IMR-90 (cell line): ENCODE data around the gene B4GALNT3. TPM values are rescaled to one million over a fixed set of nuclear protein-coding genes. Genes with fewer than 3 reads are reported as not detected.

Experiments
- ATAC-seq: fragments of 200-7000 bp; cut with Tn5 transposase; 2 replicates; pipeline ENCODE4 v1.9.1; 2020; ENCODE audit warnings: low read depth, mild to moderate bottlenecking, moderate library complexity
- BruUV-seq: library from RNA; stranded (reverse); fragments of 400-500 nt; replicated peaks from 2 replicates; lab custom pipeline; 2021; lab: Mats Ljungman, UMichigan
- CTCF ChIA-PET: fragments of 300-600 bp; formaldehyde crosslinking; extraction: SDS; loops from one replicate; lab custom pipeline; 2021; ENCODE audit warnings: antibody characterized with exemption; lab: Yijun Ruan, JAX
- POLR2A ChIA-PET: fragments of 300-600 bp; sonication (Branson Sonifier 250); formaldehyde crosslinking; loops from one replicate; lab custom pipeline; 2022; ENCODE audit warnings: antibody characterized with exemption; ENCODE audit not compliant: unreplicated experiment; lab: Charles Lee
- DNase-seq: peaks from one replicate; pipeline ENCODE4 v3.0.0; 2013
- H2AFZ ChIP-seq: replicated peaks from 2 replicates; pipeline ENCODE3; 2013; ENCODE audit warnings: low read length, mild to moderate bottlenecking; ENCODE audit not compliant: poor library complexity
- H2AK5ac ChIP-seq: 2 replicates; pipeline ENCODE4 v1.6.1; 2013; ENCODE audit warnings: low read depth, low read length, inconsistent platforms
- H2AK9ac ChIP-seq: replicated peaks from 2 replicates; pipeline ENCODE3; 2013; ENCODE audit warnings: mild to moderate bottlenecking, low read depth, low read length, moderate library complexity; ENCODE audit not compliant: poor library complexity
- H2BK120ac ChIP-seq: 2 replicates; pipeline ENCODE4 v1.6.1; 2013; ENCODE audit warnings: low read depth, low read length, inconsistent platforms
- H2BK15ac ChIP-seq: 3 replicates; pipeline ENCODE4 v1.6.1; 2013; ENCODE audit warnings: low read depth, low read length, inconsistent platforms
- H2BK20ac ChIP-seq: 2 replicates; pipeline ENCODE4 v1.6.1; 2013; ENCODE audit warnings: low read depth, mild to moderate bottlenecking, inconsistent platforms, low read length, moderate library complexity
- H2BK5ac ChIP-seq: 2 replicates; pipeline ENCODE4 v1.6.1; 2013; ENCODE audit warnings: mild to moderate bottlenecking, low read depth, low read length, inconsistent platforms; ENCODE audit not compliant: poor library complexity, severe bottlenecking
- H3K14ac ChIP-seq: replicated peaks from 2 replicates; pipeline ENCODE4 v1.6.1; 2013; ENCODE audit warnings: low read depth, low read length, inconsistent platforms
- H3K18ac ChIP-seq: 2 replicates; pipeline ENCODE4 v1.6.1; 2013; ENCODE audit warnings: low read depth, low read length, control low read depth
- H3K23ac ChIP-seq: 2 replicates; pipeline ENCODE4 v1.6.1; 2013; ENCODE audit warnings: low read depth, low read length, inconsistent platforms
- H3K27ac ChIP-seq: 2 replicates; pipeline ENCODE4 v1.5.1; 2013; ENCODE audit warnings: mild to moderate bottlenecking, control low read depth, low read length; ENCODE audit not compliant: insufficient read depth
- H3K27me3 ChIP-seq: 2 replicates; pipeline ENCODE4 v1.6.1; 2013; ENCODE audit warnings: low read length; ENCODE audit not compliant: control insufficient read depth, insufficient read depth
- H3K36me3 ChIP-seq: 2 replicates; pipeline ENCODE4 v1.6.1; 2013; ENCODE audit warnings: low read length, mixed read lengths; ENCODE audit not compliant: control insufficient read depth, insufficient read depth
- H3K4ac ChIP-seq: 2 replicates; pipeline ENCODE4 v1.6.1; 2013; ENCODE audit warnings: low read depth, low read length, inconsistent platforms
- H3K4me1 ChIP-seq: 2 replicates; pipeline ENCODE4 v1.6.1; 2013; ENCODE audit warnings: low read length, mixed read lengths; ENCODE audit not compliant: control insufficient read depth, insufficient read depth
- H3K4me2 ChIP-seq: 2 replicates; pipeline ENCODE4 v1.6.1; 2013; ENCODE audit warnings: low read depth, mild to moderate bottlenecking, control low read depth, low read length, moderate library complexity
- H3K4me3 ChIP-seq: 2 replicates; pipeline ENCODE4 v1.5.1; 2013; ENCODE audit warnings: low read depth, mild to moderate bottlenecking, control low read depth, low read length, moderate library complexity; ENCODE audit not compliant: insufficient read depth
- H3K56ac ChIP-seq: 2 replicates; pipeline ENCODE4 v1.6.1; 2013; ENCODE audit warnings: low read length, inconsistent platforms; ENCODE audit not compliant: insufficient read depth; ENCODE audit errors: extremely low read depth
- H3K79me1 ChIP-seq, 2 experiments: 2 replicates each; pipeline ENCODE4 v1.6.1; 2013; ENCODE audit warnings: low read length in 2 of 2, inconsistent platforms in 1 of 2, low read depth in 1 of 2
- H3K9ac ChIP-seq: 2 replicates; pipeline ENCODE4 v1.6.1; 2013; ENCODE audit warnings: low read depth, low read length, control low read depth
- H3K9me1 ChIP-seq: 2 replicates; pipeline ENCODE4 v1.6.1; 2013; ENCODE audit warnings: low read length, inconsistent platforms; ENCODE audit not compliant: insufficient read depth
- H3K9me3 ChIP-seq: 2 replicates; pipeline ENCODE4 v1.6.1; 2013; ENCODE audit warnings: low read length; ENCODE audit not compliant: control insufficient read depth, insufficient read depth
- H4K20me1 ChIP-seq: 2 replicates; pipeline ENCODE4 v1.6.1; 2013; ENCODE audit warnings: low read length, inconsistent platforms; ENCODE audit not compliant: insufficient read depth
- H4K5ac ChIP-seq: 2 replicates; pipeline ENCODE4 v1.6.1; 2013; ENCODE audit warnings: mild to moderate bottlenecking, low read depth, low read length, control low read depth
- H4K8ac ChIP-seq, 2 experiments: 2 replicates each; pipeline ENCODE4 v1.6.1; 2013; ENCODE audit warnings: low read depth in 2 of 2, low read length in 2 of 2, control low read depth in 1 of 2, inconsistent platforms in 1 of 2
- H4K91ac ChIP-seq: 2 replicates; pipeline ENCODE4 v1.6.1; 2013; ENCODE audit warnings: low read depth, low read length, inconsistent platforms; ENCODE audit not compliant: insufficient read depth
- CHD1 ChIP-seq: IDR thresholded peaks from 2 replicates; pipeline ENCODE4 v1.6.1; 2012; ENCODE audit warnings: low read depth, low read length, improper control_type of control experiment
- FOS ChIP-seq: fragments of 150-350 bp; IDR thresholded peaks from 2 replicates; pipeline ENCODE4 v1.6.1; 2016; ENCODE audit warnings: low read depth, low read length
- MAFK ChIP-seq: IDR thresholded peaks from 2 replicates; pipeline ENCODE4 v1.6.1; 2012; ENCODE audit warnings: low read depth, low read length, improper control_type of control experiment
- MAZ ChIP-seq: IDR thresholded peaks from 2 replicates; pipeline ENCODE4 v1.6.1; 2012; ENCODE audit warnings: low read depth, mild to moderate bottlenecking, low read length, improper control_type of control experiment, moderate library complexity, borderline replicate concordance
- MXI1 ChIP-seq: IDR thresholded peaks from 2 replicates; pipeline ENCODE4 v1.6.1; 2012; ENCODE audit warnings: low read depth, mild to moderate bottlenecking, low read length, moderate library complexity, borderline replicate concordance
- NFE2L2 ChIP-seq: fragments of 150-350 bp; IDR thresholded peaks from 2 replicates; pipeline ENCODE4 v1.6.1; 2016; ENCODE audit warnings: low read depth, mild to moderate bottlenecking, low read length
- POLR2A ChIP-seq: IDR thresholded peaks from 2 replicates; pipeline ENCODE4 v1.6.1; 2012; ENCODE audit warnings: mild to moderate bottlenecking, low read depth, low read length
- RAD21 ChIP-seq: IDR thresholded peaks from 2 replicates; pipeline ENCODE4 v1.6.1; 2012; ENCODE audit warnings: low read length, improper control_type of control experiment
- RCOR1 ChIP-seq: IDR thresholded peaks from 2 replicates; pipeline ENCODE4 v1.6.1; 2012; ENCODE audit warnings: mild to moderate bottlenecking, low read length, improper control_type of control experiment; ENCODE audit not compliant: insufficient replicate concordance
- RFX5 ChIP-seq: IDR thresholded peaks from 2 replicates; pipeline ENCODE4 v1.8.0; 2012; ENCODE audit warnings: low read depth, mild to moderate bottlenecking, low read length, moderate library complexity
- SMC3 ChIP-seq: fragments of 150-350 bp; IDR thresholded peaks from 2 replicates; pipeline ENCODE4 v1.6.1; 2016; ENCODE audit warnings: low read depth, mild to moderate bottlenecking, antibody characterized with exemption, low read length, moderate library complexity
- WGBS, 2 experiments: methylation state at CpG; one replicate each; pipeline versions ENCODE4 v1.1.5 to v1.1.7; 2013; ENCODE audit warnings: missing lambda C conversion rate in 2 of 2; ENCODE audit not compliant: insufficient read length in 1 of 2; ENCODE audit errors: extremely low coverage in 2 of 2; 5-methylcytosine and 5-hydroxymethylcytosine counted together
- dilution Hi-C: fragments of 300-500 bp; cut with HindIII; formaldehyde crosslinking; loops from one replicate; pipeline ENCODE4 v1.14.3; 2018; ENCODE audit warnings: low sequenced_read_pairs; ENCODE audit not compliant: unreplicated experiment
- in situ Hi-C: fragments of 300-500 bp; cut with MboI; formaldehyde crosslinking; loops from 3 replicates; pipeline ENCODE4 v1.14.3; 2019; ENCODE audit warnings: low sequenced_read_pairs, inconsistent platforms, mixed read lengths
- intact Hi-C: fragments of 100-400 bp; cut with micrococcal nuclease; formaldehyde crosslinking; loops from 2 replicates; pipeline ENCODE4 v1.10.0; 2022
- polyA plus RNA-seq, 3 experiments: library from polyadenylated mRNA; depleted of rRNA; stranded (reverse); fragments of >200 nt; gene quantifications; 2 replicates each; pipeline ENCODE4 v1.2.3, GENCODE V29; 2012; ENCODE audit warnings: low replicate concordance in 1 of 3
- total RNA-seq: library from RNA; depleted of rRNA; stranded (reverse); fragments of >200 nt; gene quantifications from 2 replicates; pipeline ENCODE4 v1.2.3, GENCODE V29; 2012
- TF ChIP-seq, protein P1 (sequence below): fragments of 150-350 bp; IDR thresholded peaks from 2 replicates; pipeline ENCODE4 v1.6.1; 2017; ENCODE audit warnings: mild to moderate bottlenecking, antibody characterized with exemption, low read length, low read depth

The B4GALNT3 gene
- total and polyA plus RNA-seq, 2 of the 4 experiments (the other 2 are of a cell fraction) = not detected

DNA sequence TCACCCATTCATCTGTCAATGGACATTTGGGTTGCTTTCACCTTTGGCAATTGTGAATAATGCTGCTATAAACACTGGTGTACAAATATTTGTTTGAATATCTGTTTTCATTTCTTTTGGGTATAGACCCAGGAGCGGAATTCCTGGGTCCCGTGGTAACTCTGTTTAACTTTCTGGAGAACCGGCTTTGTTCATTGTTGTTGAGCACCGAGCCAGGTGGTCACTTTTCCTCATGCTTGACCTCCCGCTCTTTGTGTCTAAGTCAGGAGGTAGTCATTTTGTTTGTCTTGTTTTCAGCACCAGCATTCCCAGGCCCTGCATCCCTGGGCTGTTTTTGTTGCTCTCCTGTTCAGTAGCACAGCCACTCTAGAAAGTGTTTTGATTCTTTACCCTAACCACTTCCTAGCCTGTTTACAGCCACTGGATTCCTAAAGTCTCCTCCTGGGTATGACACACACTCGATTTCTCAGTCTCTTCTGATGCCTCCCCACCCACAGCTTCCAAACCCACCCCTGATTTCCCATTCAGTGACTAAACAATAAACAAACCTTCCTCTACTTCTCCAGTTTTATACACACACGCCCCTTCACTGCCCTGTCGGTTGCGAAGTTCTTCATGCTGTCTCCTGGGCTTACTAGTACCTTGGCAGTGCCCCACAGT, 37.9 kb downstream of the B4GALNT3 start:
- ChIA-PET CTCF (no interaction called here), POLR2A (no interaction called here)
- H3K4me2 ChIP-seq = no peak overlapping the region
- no peak overlapping the region for H2BK20ac ChIP-seq
- H3K79me1 ChIP-seq = no peaks in the 10 kb centered on the region
- no peak overlapping the region for H2BK120ac ChIP-seq
- in situ Hi-C loops = no loop called here
- H3K4ac ChIP-seq = no peak overlapping the region
- H3K56ac ChIP-seq = no peak overlapping the region
- H3K27me3 ChIP-seq = peaks cover 68% of the 10 kb centered on the region
- TF ChIP-seq MXI1 = no peak
- TF ChIP-seq CHD1 = no peak
- no peak for TF ChIP-seq POLR2A
- no peak for TF ChIP-seq NFE2L2
- TF ChIP-seq RFX5 = no peak
- TF ChIP-seq RAD21 = no peak
- TF ChIP-seq, protein P1, sequence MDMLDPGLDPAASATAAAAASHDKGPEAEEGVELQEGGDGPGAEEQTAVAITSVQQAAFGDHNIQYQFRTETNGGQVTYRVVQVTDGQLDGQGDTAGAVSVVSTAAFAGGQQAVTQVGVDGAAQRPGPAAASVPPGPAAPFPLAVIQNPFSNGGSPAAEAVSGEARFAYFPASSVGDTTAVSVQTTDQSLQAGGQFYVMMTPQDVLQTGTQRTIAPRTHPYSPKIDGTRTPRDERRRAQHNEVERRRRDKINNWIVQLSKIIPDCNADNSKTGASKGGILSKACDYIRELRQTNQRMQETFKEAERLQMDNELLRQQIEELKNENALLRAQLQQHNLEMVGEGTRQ = no peak
- TF ChIP-seq SMC3 = no peak
- TF ChIP-seq MAFK = no peak
- TF ChIP-seq MAZ = no peak
- TF ChIP-seq FOS = no peak
- no peak for TF ChIP-seq RCOR1
- no peak overlapping the region for H4K91ac ChIP-seq
- H3K23ac ChIP-seq = no peak overlapping the region
- peaks cover 3% of the 10 kb centered on the region; the same call in 1 of the 2 replicates for H3K9me3 ChIP-seq
- no peak overlapping the region for H2AK9ac ChIP-seq
- dilution Hi-C loops = no loop called here
- no peaks in the 10 kb centered on the region for H3K36me3 ChIP-seq
- no peak overlapping the region for H4K8ac ChIP-seq
- no peaks in the 10 kb centered on the region for H4K20me1 ChIP-seq
- no peaks in the 10 kb centered on the region for H3K4me1 ChIP-seq
- H3K18ac ChIP-seq = no peak overlapping the region
- no peak overlapping the region for H3K27ac ChIP-seq
- intact Hi-C loops = no loop called here
- H3K9me1 ChIP-seq = no peaks in the 10 kb centered on the region
- H2BK15ac ChIP-seq = no peak overlapping the region
- no peak overlapping the region for H3K9ac ChIP-seq
- DNase-seq (no peak), ATAC-seq (no peak)
- no peak overlapping the region for H3K4me3 ChIP-seq
- no TSS peak for BruUV-seq
- no peak overlapping the region for H2AK5ac ChIP-seq
- H3K14ac ChIP-seq = no peak overlapping the region
- no peak overlapping the region for H2AFZ ChIP-seq
- H2BK5ac ChIP-seq = no peak overlapping the region
- WGBS, 2 experiments = 87% methylated on average over 3 of the region's 9 CpGs; no CpG with 5 or more reads in 1 of the 2 experiments
- no peak overlapping the region for H4K5ac ChIP-seq
